Skin of body (tissue), 2 donors: ENCODE data around the gene SLC12A5. TPM values are rescaled to one million over a fixed set of nuclear protein-coding genes. Genes with fewer than 3 reads are reported as not detected.

Experiments
- DNase-seq: peaks from one replicate; lab custom pipeline; 2025; lab: John Stamatoyannopoulos, UW
- total RNA-seq: library from RNA; depleted of rRNA; stranded (reverse); fragments of >200 nt; gene quantifications from one replicate; pipeline ENCODE4 v1.2.3, GENCODE V29; 2014

Gene SLC12A5
- total RNA-seq, 1 donor from 2014 or later: 0.69 TPM

- DNase-seq: no peak
Measured at GRCh38 chr20:46107061-46107460, 78.0 kb downstream of the SLC12A5 start.

DNA sequence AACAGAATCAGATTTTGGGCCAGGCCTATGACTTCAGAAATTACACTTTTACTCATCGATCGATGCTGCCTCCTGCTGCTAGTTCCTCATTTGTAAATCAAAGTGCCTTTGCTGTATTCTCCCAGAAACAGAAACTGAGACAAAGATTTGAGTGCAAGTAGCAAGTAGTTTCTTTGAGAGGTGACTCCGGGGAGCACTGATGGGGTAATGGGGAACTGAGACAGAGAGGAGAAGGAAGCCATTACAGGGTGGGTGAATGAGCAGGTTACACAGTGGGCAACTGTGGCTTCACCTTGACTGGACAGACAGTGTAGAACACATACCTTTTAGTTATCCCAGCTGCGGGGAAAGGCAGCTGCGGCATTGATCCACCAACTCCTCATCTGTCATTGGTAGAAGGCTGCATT, 79.4 kb downstream of the SLC12A5 start:
- DNase-seq: no peak

- DNase-seq: no peak
Measured at GRCh38 chr20:46108976-46109375, 80.0 kb downstream of the SLC12A5 start.

Other genes with a start within 250 kb of the SLC12A5 start
- gene WFDC3, start 237.3 kb upstream of the SLC12A5 start, total RNA-seq: 0.39 TPM
- 15.8 TPM for gene DNTTIP1, start 237.3 kb upstream of the SLC12A5 start, total RNA-seq
- 11.9 TPM for gene UBE2C, start 216.6 kb upstream of the SLC12A5 start, total RNA-seq
- gene TNNC2, start 201.9 kb upstream of the SLC12A5 start, total RNA-seq: 472 TPM
- 22.8 TPM for gene SNX21, start 195.4 kb upstream of the SLC12A5 start, total RNA-seq
- gene ACOT8, start 171.8 kb upstream of the SLC12A5 start, total RNA-seq: 15.8 TPM
- gene ZSWIM3, start 171.6 kb upstream of the SLC12A5 start, total RNA-seq: 3.6 TPM
- gene ZSWIM1, start 148.0 kb upstream of the SLC12A5 start, total RNA-seq: 4.0 TPM
- gene SPATA25, start 141.6 kb upstream of the SLC12A5 start, total RNA-seq: 0.69 TPM
- 2.9 TPM for gene NEURL2, start 138.0 kb upstream of the SLC12A5 start, total RNA-seq
- 30.9 TPM for gene CTSA, start 137.9 kb upstream of the SLC12A5 start, total RNA-seq
- gene PLTP, start 117.1 kb upstream of the SLC12A5 start, total RNA-seq: 27.1 TPM
- gene PCIF1, start 94.5 kb upstream of the SLC12A5 start, total RNA-seq: 13.5 TPM
- 12.2 TPM for gene ZNF335, start 57.0 kb upstream of the SLC12A5 start, total RNA-seq
- 5.1 TPM for gene MMP9, start 20.3 kb upstream of the SLC12A5 start, total RNA-seq
- 10.8 TPM for gene NCOA5, start 60.7 kb downstream of the SLC12A5 start, total RNA-seq
- 4.1 TPM for gene CD40, start 89.1 kb downstream of the SLC12A5 start, total RNA-seq